Suprapubic skin (tissue), 4 donors: ENCODE measurements around the gene PXMP2. TPM values are rescaled to one million over a fixed set of nuclear protein-coding genes. Genes with fewer than 3 reads are reported as not detected.
A peak's percentile ranks its signal among the peaks of the same experiment; 100 is the strongest.

ENCODE experiments used
- DNase-seq, 2 donors: peaks; one replicate each; pipeline ENCODE4 v3.0.0-alpha.2; 2019; ENCODE audit warnings: low spot score in 2 of 2
- H3K27ac ChIP-seq: fragments of 200-600 bp; sonication (generic); one replicate; pipeline ENCODE4 v1.5.1; 2019
- H3K27me3 ChIP-seq: fragments of 200-600 bp; sonication (generic); one replicate; pipeline ENCODE4 v1.5.1; 2019
- H3K36me3 ChIP-seq: fragments of 200-600 bp; sonication (generic); one replicate; pipeline ENCODE4 v1.5.1; 2019
- H3K4me1 ChIP-seq: fragments of 200-600 bp; sonication (generic); one replicate; pipeline ENCODE4 v1.5.1; 2019
- H3K4me3 ChIP-seq: fragments of 200-600 bp; sonication (generic); one replicate; pipeline ENCODE4 v1.5.1; 2019; ENCODE audit warnings: mild to moderate bottlenecking
- H3K9me3 ChIP-seq: fragments of 200-600 bp; sonication (generic); one replicate; pipeline ENCODE4 v1.5.1; 2019
- EP300 ChIP-seq: sonication (generic); formaldehyde crosslinking; IDR thresholded peaks from one replicate; pipeline ENCODE4 v1.6.1; 2017; ENCODE audit warnings: antibody characterized with exemption
- POLR2A ChIP-seq, 2 donors: fragments of 450-650 bp; IDR thresholded peaks; one replicate each; pipeline ENCODE4 v1.6.1; 2017; ENCODE audit warnings: antibody characterized with exemption in 2 of 2, mild to moderate bottlenecking in 2 of 2, moderate library complexity in 2 of 2
- POLR2AphosphoS5 ChIP-seq, 3 donors: sonication (generic); formaldehyde crosslinking; IDR thresholded peaks; one replicate each; pipeline ENCODE4 v1.6.1; 2017; ENCODE audit warnings: antibody characterized with exemption in 3 of 3
- WGBS: methylation state at CpG from one replicate; pipeline ENCODE4 v1.1.5; 2018; 5-methylcytosine and 5-hydroxymethylcytosine counted together
- total RNA-seq, 4 donors: library from RNA; depleted of rRNA; stranded (reverse); fragments of >200 nt; gene quantifications; one replicate each; pipeline ENCODE4 v1.1.0, GENCODE V29; 2016
- TF ChIP-seq, protein P1 (sequence below), 2 donors: fragments of 200-600 bp in 1 of 2; fragments of 450-650 bp in 1 of 2; sonication (generic) in 1 of 2; IDR thresholded peaks; one replicate each; pipeline ENCODE4 v1.5.1; 2016 to 2019; ENCODE audit warnings: antibody characterized with exemption in 2 of 2, mild to moderate bottlenecking in 1 of 2, moderate library complexity in 1 of 2

The PXMP2 gene
- total RNA-seq, 4 donors from 2014 or later, result 10.0 to 30.0 (median 22.4) TPM

GRCh38 chr12:132708150-132708549, 20.8 kb downstream of the PXMP2 start:
- no peaks in the 10 kb centered on the region for H3K27me3 ChIP-seq
- TF ChIP-seq EP300, result no peak
- no peak for TF ChIP-seq POLR2AphosphoS5 (IDR thresholded peaks at IDR 0.05)
- TF ChIP-seq POLR2A (IDR thresholded peaks at IDR 0.05), result no peak
- TF ChIP-seq, protein P1, sequence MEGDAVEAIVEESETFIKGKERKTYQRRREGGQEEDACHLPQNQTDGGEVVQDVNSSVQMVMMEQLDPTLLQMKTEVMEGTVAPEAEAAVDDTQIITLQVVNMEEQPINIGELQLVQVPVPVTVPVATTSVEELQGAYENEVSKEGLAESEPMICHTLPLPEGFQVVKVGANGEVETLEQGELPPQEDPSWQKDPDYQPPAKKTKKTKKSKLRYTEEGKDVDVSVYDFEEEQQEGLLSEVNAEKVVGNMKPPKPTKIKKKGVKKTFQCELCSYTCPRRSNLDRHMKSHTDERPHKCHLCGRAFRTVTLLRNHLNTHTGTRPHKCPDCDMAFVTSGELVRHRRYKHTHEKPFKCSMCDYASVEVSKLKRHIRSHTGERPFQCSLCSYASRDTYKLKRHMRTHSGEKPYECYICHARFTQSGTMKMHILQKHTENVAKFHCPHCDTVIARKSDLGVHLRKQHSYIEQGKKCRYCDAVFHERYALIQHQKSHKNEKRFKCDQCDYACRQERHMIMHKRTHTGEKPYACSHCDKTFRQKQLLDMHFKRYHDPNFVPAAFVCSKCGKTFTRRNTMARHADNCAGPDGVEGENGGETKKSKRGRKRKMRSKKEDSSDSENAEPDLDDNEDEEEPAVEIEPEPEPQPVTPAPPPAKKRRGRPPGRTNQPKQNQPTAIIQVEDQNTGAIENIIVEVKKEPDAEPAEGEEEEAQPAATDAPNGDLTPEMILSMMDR (IDR thresholded peaks at IDR 0.05), result no peak
- 80% methylated on average over 2 of the region's 2 CpGs for WGBS

GRCh38 chr12:132710043-132710404, 22.6 kb downstream of the PXMP2 start:
- DNase-seq, result no peak
- WGBS, result under 1% methylated on average over 17 of the region's 26 CpGs
- peaks cover 33% of the 10 kb centered on the region for H3K4me1 ChIP-seq
- no peak for TF ChIP-seq POLR2A (IDR thresholded peaks at IDR 0.05)
- peaks cover 8% of the 10 kb centered on the region for H3K36me3 ChIP-seq
- peak overlapping the region; percentile 80 for H3K27ac ChIP-seq
- no peaks in the 10 kb centered on the region for H3K27me3 ChIP-seq
- H3K4me3 ChIP-seq, result peak overlapping the region; percentile 98
- H3K9me3 ChIP-seq, result no peaks in the 10 kb centered on the region

More at GRCh38 chr12:132708150-132708549, 20.8 kb downstream of the PXMP2 start:
- Histone ChIP-seq H3K9me3 (no peaks in the 10 kb centered on the region), H3K4me3 (no peak overlapping the region), H3K27ac (no peak overlapping the region), H3K4me1 (peaks cover 33% of the 10 kb centered on the region), H3K36me3 (peaks cover 9% of the 10 kb centered on the region)
- no peak for DNase-seq

DNA sequence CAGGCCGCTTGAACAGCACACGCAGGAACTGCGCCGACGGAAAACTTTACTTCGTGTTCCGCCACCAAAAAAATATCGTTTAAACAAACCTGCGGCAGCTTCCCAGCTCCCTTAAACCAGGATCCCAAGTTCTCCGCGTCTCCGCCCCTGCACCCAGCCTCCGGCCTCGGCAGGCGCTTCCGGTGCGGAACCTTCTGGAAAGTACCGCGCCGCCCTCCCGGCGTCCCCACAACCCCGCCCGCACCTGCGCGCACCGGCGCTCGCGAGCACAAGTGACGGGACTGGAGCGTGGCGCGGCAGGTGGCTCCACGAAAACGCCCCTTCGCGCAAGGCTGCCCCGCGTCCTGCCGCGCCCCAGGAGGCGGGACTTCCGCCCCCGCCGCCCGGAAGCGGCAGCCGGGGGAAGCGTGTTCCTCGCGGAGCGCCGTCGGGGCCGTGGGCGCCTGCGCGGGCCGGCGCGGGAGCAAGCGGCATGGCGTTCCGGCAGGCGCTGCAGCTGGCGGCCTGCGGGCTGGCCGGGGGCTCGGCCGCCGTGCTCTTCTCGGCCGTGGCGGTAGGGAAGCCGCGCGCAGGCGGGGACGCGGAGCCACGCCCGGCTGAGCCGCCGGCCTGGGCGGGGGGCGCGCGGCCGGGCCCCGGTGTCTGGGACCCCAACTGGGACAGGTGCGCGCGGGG, 23.2 kb downstream of the PXMP2 start, which contains the start of gene PGAM5:
TSS of gene PGAM5 (plus strand) at position 438 of the 675 bp plus-strand sequence. CDS start at position 473, 35 bp downstream.
- DNase-seq, result peak in 1 of 2 donors; percentile 83
- H3K36me3 ChIP-seq, result peaks cover 13% of the 10 kb centered on the region
- H3K27ac ChIP-seq, result peak within 1 kb of the TSS; percentile 80
- no peaks in the 10 kb centered on the region for H3K9me3 ChIP-seq
- H3K4me1 ChIP-seq, result peaks cover 33% of the 10 kb centered on the region
- peak within 1 kb of the TSS; percentile 98 for H3K4me3 ChIP-seq
- TF ChIP-seq POLR2AphosphoS5 (IDR thresholded peaks at IDR 0.05), result peak in 2 of 3 donors; percentile 68 to 88
- TF ChIP-seq POLR2A (IDR thresholded peaks at IDR 0.05), result peak; percentile 18 to 51
- no peak for TF ChIP-seq EP300
- TF ChIP-seq, protein P1 (IDR thresholded peaks at IDR 0.05), result no peak
- WGBS, result under 1% methylated on average over 28 of the region's 94 CpGs
- no peaks in the 10 kb centered on the region for H3K27me3 ChIP-seq

GRCh38 chr12:132711080-132711843, 23.9 kb downstream of the PXMP2 start:
- Histone ChIP-seq H3K27ac (peak overlapping the region; percentile 80), H3K4me1 (peaks cover 33% of the 10 kb centered on the region), H3K9me3 (no peaks in the 10 kb centered on the region), H3K27me3 (no peaks in the 10 kb centered on the region), H3K4me3 (peak overlapping the region; percentile 98), H3K36me3 (peaks cover 19% of the 10 kb centered on the region)
- no peak for TF ChIP-seq EP300
- 12% methylated on average over 49 of the region's 59 CpGs for WGBS
- DNase-seq, result peak in 1 of 2 donors; percentile 74

GRCh38 chr12:132713123-132713522, 25.7 kb downstream of the PXMP2 start:
- H3K36me3 ChIP-seq, result peaks cover 37% of the 10 kb centered on the region
- no peak overlapping the region for H3K27ac ChIP-seq
- 77% methylated on average over 2 of the region's 2 CpGs for WGBS
- TF ChIP-seq EP300 (no peak), POLR2AphosphoS5 (IDR thresholded peaks at IDR 0.05) (no peak), POLR2A (IDR thresholded peaks at IDR 0.05) (no peak)
- TF ChIP-seq, protein P1 (IDR thresholded peaks at IDR 0.05), result no peak
- DNase-seq, result no peak
- H3K4me3 ChIP-seq, result no peak overlapping the region
- H3K4me1 ChIP-seq, result peaks cover 33% of the 10 kb centered on the region
- no peaks in the 10 kb centered on the region for H3K9me3 ChIP-seq
- H3K27me3 ChIP-seq, result no peaks in the 10 kb centered on the region

- Histone ChIP-seq H3K36me3 (peaks cover 62% of the 10 kb centered on the region), H3K27ac (no peak overlapping the region), H3K9me3 (no peaks in the 10 kb centered on the region), H3K27me3 (no peaks in the 10 kb centered on the region), H3K4me1 (peaks cover 21% of the 10 kb centered on the region), H3K4me3 (no peak overlapping the region)
- no peak for DNase-seq
- WGBS, result 70% methylated on average over 9 of the region's 9 CpGs
- TF ChIP-seq POLR2AphosphoS5 (IDR thresholded peaks at IDR 0.05) (no peak), POLR2A (IDR thresholded peaks at IDR 0.05) (no peak), EP300 (no peak)
- TF ChIP-seq, protein P1 (IDR thresholded peaks at IDR 0.05), result no peak
Observed at GRCh38 chr12:132715874-132716273, 28.5 kb downstream of the PXMP2 start.
